VCaP (cell line): ENCODE data around the gene LMAN1L.

Source experiments
- H3K27ac ChIP-seq: fragments of 450-650 bp; 2 replicates; pipeline ENCODE4 v1.5.1; 2017
- TF ChIP-seq, protein P1 (sequence below): fragments of 450-650 bp; conservative IDR thresholded peaks from 2 replicates; pipeline ENCODE4 v1.5.1; 2017; ENCODE audit warnings: mild to moderate bottlenecking, moderate library complexity

The LMAN1L gene

DNA sequence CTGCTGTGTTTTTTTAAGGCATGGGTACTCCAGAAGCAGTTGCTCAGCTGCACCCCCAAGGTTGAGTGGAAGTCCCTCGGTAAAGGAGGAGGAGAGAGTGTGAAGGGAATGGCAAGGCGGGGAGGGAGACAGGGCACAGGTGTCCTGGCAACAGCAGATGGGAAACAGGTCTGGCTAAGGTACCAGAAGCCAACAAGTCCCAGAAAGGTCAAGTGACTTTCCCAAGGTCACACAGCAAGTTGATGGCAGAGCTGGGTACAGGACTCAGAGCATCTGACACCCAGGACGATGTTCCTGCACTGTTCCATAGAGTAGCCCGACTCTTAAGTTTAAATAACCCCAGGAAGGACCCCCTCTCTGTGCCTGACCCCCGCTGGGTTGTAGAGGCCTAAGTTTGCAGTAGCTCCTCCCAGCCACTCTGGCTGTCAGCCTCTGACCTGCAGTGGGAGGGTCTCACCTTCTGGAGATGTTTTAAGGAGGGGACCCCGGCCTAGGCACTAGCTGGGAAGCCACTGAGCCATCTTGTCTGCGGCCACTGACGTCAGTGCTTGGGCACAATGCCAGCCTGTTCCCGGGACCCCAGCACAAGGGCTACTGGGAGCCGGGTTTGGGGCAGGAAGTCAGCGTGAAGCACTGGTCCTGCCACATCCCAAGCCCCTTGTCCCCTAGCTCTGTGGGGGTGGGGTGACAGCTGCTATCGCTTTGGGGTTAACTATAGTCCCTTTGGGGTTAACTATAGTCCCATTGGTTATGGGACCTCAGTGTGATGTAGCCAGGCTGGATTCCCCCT is 20.2 kb upstream of the LMAN1L start:
- TF ChIP-seq, protein P1, sequence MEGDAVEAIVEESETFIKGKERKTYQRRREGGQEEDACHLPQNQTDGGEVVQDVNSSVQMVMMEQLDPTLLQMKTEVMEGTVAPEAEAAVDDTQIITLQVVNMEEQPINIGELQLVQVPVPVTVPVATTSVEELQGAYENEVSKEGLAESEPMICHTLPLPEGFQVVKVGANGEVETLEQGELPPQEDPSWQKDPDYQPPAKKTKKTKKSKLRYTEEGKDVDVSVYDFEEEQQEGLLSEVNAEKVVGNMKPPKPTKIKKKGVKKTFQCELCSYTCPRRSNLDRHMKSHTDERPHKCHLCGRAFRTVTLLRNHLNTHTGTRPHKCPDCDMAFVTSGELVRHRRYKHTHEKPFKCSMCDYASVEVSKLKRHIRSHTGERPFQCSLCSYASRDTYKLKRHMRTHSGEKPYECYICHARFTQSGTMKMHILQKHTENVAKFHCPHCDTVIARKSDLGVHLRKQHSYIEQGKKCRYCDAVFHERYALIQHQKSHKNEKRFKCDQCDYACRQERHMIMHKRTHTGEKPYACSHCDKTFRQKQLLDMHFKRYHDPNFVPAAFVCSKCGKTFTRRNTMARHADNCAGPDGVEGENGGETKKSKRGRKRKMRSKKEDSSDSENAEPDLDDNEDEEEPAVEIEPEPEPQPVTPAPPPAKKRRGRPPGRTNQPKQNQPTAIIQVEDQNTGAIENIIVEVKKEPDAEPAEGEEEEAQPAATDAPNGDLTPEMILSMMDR = no peak
- H3K27ac ChIP-seq = no peak overlapping the region

DNA sequence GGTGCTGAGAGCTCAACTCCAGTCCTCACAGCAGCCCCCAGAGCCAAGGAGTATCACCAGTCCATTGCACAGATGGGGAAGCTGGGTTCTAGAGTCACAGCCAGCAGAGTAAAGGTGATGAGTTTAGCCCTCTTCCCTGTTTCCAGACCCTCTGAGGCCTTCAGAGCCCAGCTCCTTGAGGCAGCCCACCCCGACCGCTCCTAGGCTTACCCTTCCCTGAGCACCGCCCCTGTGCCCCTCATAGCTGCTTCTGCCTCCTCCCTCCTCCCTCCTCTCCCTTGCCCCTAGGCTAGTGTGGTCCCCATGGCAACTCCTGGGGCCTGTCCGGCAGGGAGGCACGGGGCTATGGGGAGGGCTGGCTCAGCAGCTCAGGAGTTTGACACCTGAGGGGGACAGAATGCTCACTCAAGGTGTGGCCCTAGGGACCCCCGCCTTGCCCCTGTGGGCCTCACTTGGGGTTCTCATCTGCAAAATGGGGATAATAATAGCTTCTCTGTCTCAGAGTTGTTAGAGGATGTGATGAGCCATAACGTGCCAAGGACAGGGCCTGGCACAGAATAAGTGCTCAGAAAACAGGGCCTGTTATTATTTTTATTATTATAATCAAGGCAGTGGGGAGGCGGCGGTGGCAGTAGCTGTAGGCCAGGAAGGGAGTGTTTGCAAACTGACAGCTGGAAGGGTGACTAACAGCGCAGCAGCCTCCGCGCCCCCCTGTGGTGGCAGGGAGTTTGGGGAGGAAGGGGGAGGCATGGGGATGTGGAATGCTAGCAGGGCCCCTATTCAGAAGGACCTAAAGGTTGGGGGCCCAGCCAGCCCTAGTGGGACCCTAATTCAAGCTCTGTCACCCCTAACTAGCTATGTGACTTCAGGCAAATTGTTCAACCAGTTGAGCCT is 19.3 kb upstream of the LMAN1L start:
- H3K27ac ChIP-seq = no peak overlapping the region
- TF ChIP-seq, protein P1 = no peak

DNA sequence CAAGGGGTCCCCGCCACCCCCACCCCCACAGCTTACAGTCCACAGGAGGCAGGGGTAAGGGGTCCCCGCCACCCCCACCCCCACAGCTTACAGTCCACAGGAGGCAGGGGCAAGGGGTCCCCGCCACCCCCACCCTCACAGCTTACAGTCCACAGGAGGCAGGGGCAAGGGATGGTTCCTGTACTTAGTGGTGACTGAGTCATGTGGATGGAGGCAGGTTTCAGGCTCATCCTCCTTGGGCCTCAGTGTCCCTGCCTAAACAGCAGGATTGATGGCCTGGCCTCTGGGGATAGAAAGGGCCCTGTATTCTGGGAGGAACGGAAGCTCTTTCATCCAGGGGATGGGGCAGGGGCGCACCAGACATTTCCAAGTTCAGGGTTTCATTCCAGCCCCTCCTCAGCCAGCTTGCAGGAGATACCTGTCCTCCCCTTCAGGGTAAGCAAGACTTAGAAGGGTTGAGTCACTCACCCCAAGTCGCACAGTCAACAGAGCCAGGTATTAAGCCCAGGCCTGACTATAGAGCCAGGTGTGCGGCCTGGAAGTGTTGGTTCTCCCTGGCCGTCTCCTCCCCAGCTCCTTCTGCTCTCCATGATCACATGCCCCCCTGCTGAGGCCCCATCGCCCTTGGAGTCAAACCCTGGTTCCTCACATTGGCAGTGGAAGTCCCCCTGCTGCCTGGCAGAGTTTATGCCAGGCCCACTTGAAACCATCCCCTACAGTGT is 18.2 kb upstream of the LMAN1L start:
- H3K27ac ChIP-seq = no peak overlapping the region
- TF ChIP-seq, protein P1 = no peak

DNA sequence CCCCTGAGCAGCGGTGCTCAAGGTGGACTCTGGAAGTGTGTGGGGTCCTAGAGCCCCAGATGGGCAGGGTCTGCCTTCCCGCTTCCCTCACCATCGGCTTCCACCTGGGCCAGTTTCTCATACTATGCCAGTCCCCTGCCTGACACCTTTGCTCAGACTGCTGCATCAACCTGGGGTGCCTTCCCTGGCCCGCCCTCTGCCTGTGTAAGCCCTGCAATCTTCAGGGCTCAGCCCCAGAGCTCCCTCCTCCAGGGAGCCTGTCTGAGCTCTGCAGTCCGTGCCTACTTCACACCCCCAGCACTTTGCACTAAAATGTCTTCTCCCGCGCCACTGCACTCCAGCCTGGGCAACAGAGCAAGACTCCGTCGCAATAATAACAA is 17.7 kb upstream of the LMAN1L start:
- H3K27ac ChIP-seq = no peak overlapping the region
- TF ChIP-seq, protein P1 = no peak

DNA sequence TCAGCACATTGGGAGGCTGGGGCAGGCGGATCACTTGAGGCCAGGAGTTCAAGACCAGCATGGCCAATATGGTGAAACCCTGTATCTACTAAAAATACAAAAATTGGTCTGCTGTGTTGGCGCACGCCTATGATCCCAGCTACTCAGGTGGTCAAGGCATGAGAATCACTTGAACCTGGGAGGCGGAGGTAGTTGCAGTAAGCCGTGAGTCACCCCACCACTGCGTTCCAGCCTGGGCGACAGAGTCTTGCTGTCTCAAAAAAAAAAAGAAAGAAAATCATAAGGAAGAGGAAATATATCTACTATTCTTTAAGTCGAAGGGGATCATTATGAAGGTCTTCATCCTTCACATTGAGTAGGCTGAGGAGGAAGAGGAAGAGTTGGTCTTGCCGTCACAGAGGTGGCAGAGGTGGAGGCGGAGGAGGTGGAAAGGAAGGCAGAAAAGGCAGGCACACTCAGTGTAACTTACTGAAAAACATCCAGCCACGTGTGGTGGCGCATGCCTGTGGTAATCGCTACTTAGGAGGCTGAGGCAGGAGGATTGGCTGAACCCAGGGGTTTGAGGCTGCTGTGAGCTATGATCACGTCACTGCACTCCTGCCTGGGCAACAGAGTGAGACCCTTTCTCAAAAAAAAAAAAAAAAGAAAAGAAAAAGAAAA is 16.5 kb upstream of the LMAN1L start:
- TF ChIP-seq, protein P1 = no peak
- H3K27ac ChIP-seq = no peak overlapping the region

DNA sequence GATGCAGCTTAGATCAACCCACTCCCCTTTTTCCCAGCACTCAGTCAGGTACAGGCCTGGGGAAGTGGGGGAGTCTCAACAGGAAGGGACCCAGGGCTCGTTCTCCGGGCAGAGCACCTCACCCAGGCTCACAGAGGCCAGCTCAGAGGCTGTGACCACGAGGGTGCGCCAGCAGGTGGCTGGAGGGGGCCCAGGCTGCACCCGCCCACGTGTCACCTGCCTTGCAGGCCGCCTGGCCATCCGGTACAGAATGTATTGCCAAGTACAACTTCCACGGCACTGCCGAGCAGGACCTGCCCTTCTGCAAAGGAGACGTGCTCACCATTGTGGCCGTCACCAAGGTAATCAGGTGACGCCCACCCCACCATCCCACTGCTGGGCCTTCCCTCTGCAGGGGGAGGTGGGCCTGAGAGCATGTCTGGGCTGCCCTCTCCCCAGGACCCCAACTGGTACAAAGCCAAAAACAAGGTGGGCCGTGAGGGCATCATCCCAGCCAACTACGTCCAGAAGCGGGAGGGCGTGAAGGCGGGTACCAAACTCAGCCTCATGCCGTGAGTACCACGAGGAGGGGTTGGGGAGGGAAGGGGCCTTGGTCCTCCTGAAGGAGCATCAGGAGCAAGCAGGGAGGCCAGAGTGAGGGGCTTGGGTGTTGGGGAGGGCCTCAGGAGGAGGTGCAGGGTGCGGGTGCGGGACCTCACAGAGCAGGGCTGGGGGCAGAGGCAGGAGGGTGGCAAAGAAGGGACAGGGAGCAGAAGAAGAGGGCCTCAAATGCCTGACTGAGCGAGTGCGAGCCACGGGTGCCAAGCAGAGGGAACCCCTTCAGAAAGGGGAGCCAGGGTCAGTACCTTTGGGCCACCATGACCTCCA is 14.0 kb upstream of the LMAN1L start:
- TF ChIP-seq, protein P1 = peak; percentile 48
- peak overlapping the region; percentile 48 for H3K27ac ChIP-seq
